Neural cell (in vitro differentiated cells): Measurements from ENCODE around the gene MAT2A. TPM values are rescaled to one million over a fixed set of nuclear protein-coding genes. Genes with fewer than 3 reads are reported as not detected.

ENCODE experiments used
- H2AFZ ChIP-seq: fragments of 200-600, 300-800 bp; sonication (generic), shearing (Covaris generic); 2 replicates; pipeline ENCODE4 v1.6.0; 2014; ENCODE audit warnings: low read depth, mild to moderate bottlenecking, antibody characterized with exemption, low read length, moderate library complexity
- H3F3A ChIP-seq: fragments of 200-600 bp; shearing (Covaris generic); 2 replicates; pipeline ENCODE4 v1.6.1; 2016; ENCODE audit warnings: mild to moderate bottlenecking, moderate library complexity, mixed read lengths, antibody characterized with exemption, low read length; ENCODE audit not compliant: insufficient read depth, poor library complexity, severe bottlenecking
- H3K27ac ChIP-seq: fragments of 200-600, 300-800 bp; sonication (generic), shearing (Covaris generic); 2 replicates; pipeline ENCODE4 v1.5.1; 2014; ENCODE audit warnings: mild to moderate bottlenecking, low read length, moderate library complexity
- H3K27me3 ChIP-seq: fragments of 300-800, 200-600 bp; sonication (generic), shearing (Covaris generic); 2 replicates; pipeline ENCODE4 v1.6.0; 2014; ENCODE audit warnings: mild to moderate bottlenecking, low read depth, low read length, moderate library complexity; ENCODE audit not compliant: insufficient read depth
- H3K36me3 ChIP-seq: fragments of 300-800, 200-600 bp; sonication (generic), shearing (Covaris generic); 2 replicates; pipeline ENCODE4 v1.5.1; 2014; ENCODE audit warnings: mild to moderate bottlenecking, antibody characterized with exemption, low read length, moderate library complexity; ENCODE audit not compliant: insufficient read depth
- H3K4me2 ChIP-seq: fragments of 300-800, 200-600 bp; sonication (generic), shearing (Covaris generic); 2 replicates; pipeline ENCODE4 v1.6.0; 2014; ENCODE audit warnings: mild to moderate bottlenecking, low read length
- H3K4me3 ChIP-seq: fragments of 300-800, 200-600 bp; sonication (generic), shearing (Covaris generic); 2 replicates; pipeline ENCODE4 v1.5.1; 2014; ENCODE audit warnings: mild to moderate bottlenecking, low read length, moderate library complexity
- H3K79me2 ChIP-seq: fragments of 200-600 bp; shearing (Covaris generic); replicated peaks from 2 replicates; pipeline ENCODE4 v1.6.0; 2014; ENCODE audit warnings: mild to moderate bottlenecking, low read length, moderate library complexity; ENCODE audit not compliant: insufficient read depth
- H3K9ac ChIP-seq: fragments of 300-800, 200-600 bp; sonication (generic), shearing (Covaris generic); 2 replicates; pipeline ENCODE4 v1.6.1; 2016; ENCODE audit warnings: mild to moderate bottlenecking, low read length, mixed read lengths
- H3K9me2 ChIP-seq: fragments of 200-600 bp; shearing (Covaris generic); 2 replicates; pipeline ENCODE4 v1.6.1; 2016; ENCODE audit warnings: mild to moderate bottlenecking, low read length, mixed read lengths; ENCODE audit not compliant: insufficient read depth
- H3K9me3 ChIP-seq: fragments of 200-600, 300-800 bp; sonication (generic), shearing (Covaris generic); 2 replicates; pipeline ENCODE4 v1.6.1; 2016; ENCODE audit warnings: mild to moderate bottlenecking, mixed run types, low read length, moderate library complexity, mixed read lengths
- H4K20me1 ChIP-seq: fragments of 200-600 bp; shearing (Covaris generic); 2 replicates; pipeline ENCODE4 v1.6.1; 2016; ENCODE audit warnings: mild to moderate bottlenecking, mixed run types; ENCODE audit not compliant: insufficient read depth
- CTCF ChIP-seq: fragments of 450-650 bp; IDR thresholded peaks from 2 replicates; pipeline ENCODE4 v1.5.1; 2014; ENCODE audit warnings: antibody characterized with exemption, mild to moderate bottlenecking, moderate library complexity; ENCODE audit not compliant: poor library complexity, severe bottlenecking
- EP300 ChIP-seq: fragments of 450-650 bp; conservative IDR thresholded peaks from 2 replicates; pipeline ENCODE4 v1.6.1; 2014; ENCODE audit warnings: antibody characterized with exemption, mild to moderate bottlenecking, moderate library complexity; ENCODE audit not compliant: poor library complexity, severe bottlenecking
- EZH2 ChIP-seq: fragments of 200-600, 300-800 bp; shearing (Covaris generic), sonication (generic); IDR thresholded peaks from 2 replicates; pipeline ENCODE4 v1.6.1; 2014; ENCODE audit warnings: antibody characterized with exemption, low read length, borderline replicate concordance, mild to moderate bottlenecking; ENCODE audit not compliant: insufficient read depth, poor library complexity, severe bottlenecking
- MXI1 ChIP-seq: fragments of 450-650 bp; conservative IDR thresholded peaks from 2 replicates; pipeline ENCODE4 v1.6.1; 2014; ENCODE audit warnings: antibody characterized with exemption, mild to moderate bottlenecking; ENCODE audit not compliant: poor library complexity, severe bottlenecking
- POLR2AphosphoS5 ChIP-seq: IDR thresholded peaks from 2 replicates; pipeline ENCODE4 v1.6.1; 2012
- RAD21 ChIP-seq: fragments of 450-650 bp; conservative IDR thresholded peaks from 2 replicates; pipeline ENCODE4 v1.6.1; 2014; ENCODE audit warnings: antibody characterized with exemption, mild to moderate bottlenecking, moderate library complexity
- REST ChIP-seq: IDR thresholded peaks from 2 replicates; pipeline ENCODE4 v1.6.1; 2012; ENCODE audit warnings: borderline replicate concordance
- SMC3 ChIP-seq: fragments of 450-650 bp; conservative IDR thresholded peaks from 2 replicates; pipeline ENCODE4 v1.6.1; 2014; ENCODE audit warnings: antibody characterized with exemption, mild to moderate bottlenecking, moderate library complexity; ENCODE audit not compliant: poor library complexity
- TAF1 ChIP-seq: IDR thresholded peaks from 2 replicates; pipeline ENCODE4 v1.6.1; 2012; ENCODE audit warnings: low read depth
- polyA plus RNA-seq: library from polyadenylated mRNA; depleted of rRNA; stranded (reverse); fragments of >200 nt; gene quantifications from 2 replicates; pipeline ENCODE4 v1.2.3, GENCODE V29; 2014

MAT2A gene
- polyA plus RNA-seq, 1 donor from 2014 or later: 230 TPM

- Histone ChIP-seq H3K27me3 (no peaks in the 10 kb centered on the region), H3F3A (no peaks in the 10 kb centered on the region), H3K27ac (no peak overlapping the region), H4K20me1 (no peaks in the 10 kb centered on the region), H2AFZ (no peak overlapping the region), H3K4me2 (no peak overlapping the region), H3K9me3 (no peaks in the 10 kb centered on the region), H3K9ac (no peak overlapping the region), H3K9me2 (no peaks in the 10 kb centered on the region), H3K36me3 (no peaks in the 10 kb centered on the region), H3K79me2 (no peaks in the 10 kb centered on the region), H3K4me3 (no peak overlapping the region)
- TF ChIP-seq MXI1: no peak
- no peak for TF ChIP-seq RAD21
- TF ChIP-seq REST: no peak
- no peak for TF ChIP-seq EP300
- TF ChIP-seq EZH2: no peak
- TF ChIP-seq TAF1: no peak
- TF ChIP-seq CTCF: no peak
- no peak for TF ChIP-seq POLR2AphosphoS5
- TF ChIP-seq SMC3: no peak
Measured at GRCh38 chr2:85504778-85505261, 34.1 kb upstream of the MAT2A start.

- no peaks in the 10 kb centered on the region for H3K9me2 ChIP-seq
- no peaks in the 10 kb centered on the region for H4K20me1 ChIP-seq
- no peak overlapping the region for H3K4me2 ChIP-seq
- no peak overlapping the region for H3K4me3 ChIP-seq
- no peak for TF ChIP-seq MXI1
- TF ChIP-seq EZH2: no peak
- TF ChIP-seq EP300: no peak
- no peak for TF ChIP-seq CTCF
- TF ChIP-seq RAD21: no peak
- no peak for TF ChIP-seq REST
- TF ChIP-seq TAF1: no peak
- no peak for TF ChIP-seq POLR2AphosphoS5
- no peak for TF ChIP-seq SMC3
- no peak overlapping the region for H3K27ac ChIP-seq
- no peak overlapping the region for H2AFZ ChIP-seq
- no peaks in the 10 kb centered on the region for H3F3A ChIP-seq
- H3K36me3 ChIP-seq: no peaks in the 10 kb centered on the region
- no peaks in the 10 kb centered on the region for H3K27me3 ChIP-seq
- no peak overlapping the region for H3K9ac ChIP-seq
- no peaks in the 10 kb centered on the region for H3K9me3 ChIP-seq
- no peaks in the 10 kb centered on the region for H3K79me2 ChIP-seq
Measured at GRCh38 chr2:85505551-85506238, 33.3 kb upstream of the MAT2A start.
